Measurements from ENCODE around the gene TBC1D22A. TPM values are rescaled to one million over a fixed set of nuclear protein-coding genes. Genes with fewer than 3 reads are reported as not detected.

TBC1D22A gene
- polyA plus RNA-seq, 1 of the 3 experiments (the other 2 are of a cell fraction): 16.5 TPM

DNA sequence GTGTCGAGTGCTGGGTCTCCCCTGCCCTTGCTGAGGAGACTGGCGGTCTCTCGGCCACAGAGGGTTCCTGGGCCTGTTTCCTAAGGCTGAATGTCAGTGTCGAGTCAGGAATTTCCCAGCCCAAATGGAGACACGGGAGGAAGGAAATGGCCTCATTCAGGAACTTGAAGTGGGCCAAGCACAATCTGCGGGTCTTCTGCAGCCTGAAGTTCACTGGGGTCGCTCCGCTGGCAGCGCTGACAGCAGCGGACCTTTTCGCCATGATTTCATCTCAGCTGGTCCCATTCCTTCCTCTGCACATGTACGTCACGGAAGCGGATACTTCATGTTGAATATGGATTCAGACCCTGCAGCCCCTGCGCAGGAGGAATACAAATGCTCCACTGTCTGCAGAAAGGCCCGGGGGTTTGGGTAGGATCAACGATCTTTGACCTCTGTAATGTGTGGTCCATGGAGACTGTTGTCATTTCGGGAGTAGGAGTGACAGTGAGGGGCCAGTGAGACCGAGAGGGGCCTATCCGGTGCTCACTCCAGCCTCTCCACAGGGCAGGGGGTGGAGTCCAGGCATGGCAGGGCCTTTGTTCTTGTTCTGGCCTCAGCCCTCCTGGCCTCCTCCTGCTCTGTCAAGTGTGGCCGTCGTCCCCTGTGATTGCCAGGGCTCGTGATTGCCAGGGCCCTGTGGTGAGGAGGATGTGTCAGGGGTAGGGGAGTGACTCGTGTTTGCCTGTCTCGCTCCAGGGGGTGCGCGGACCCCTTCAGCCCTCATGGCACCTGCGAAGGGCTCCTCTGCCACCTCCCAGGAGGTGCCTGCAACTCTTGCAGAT is 402.3 kb downstream of the TBC1D22A start:
- no peak for DNase-seq
- CTCF ChIA-PET: no interaction called here

More for the DNA sequence above, 402.3 kb downstream of the TBC1D22A start:
- Histone ChIP-seq H3K4me3 (ENCODE audit: low read depth in 2 of 2, low read length in 1 of 2) (no peak overlapping the region), H3K9ac (no peak overlapping the region), H2AFZ (ENCODE audit: low read depth) (no peak overlapping the region), H4K20me1 (ENCODE audit: insufficient read depth) (no peaks in the 10 kb centered on the region), H3K9me2 (no peaks in the 10 kb centered on the region), H3K9me3 (no peaks in the 10 kb centered on the region), H3K27ac (ENCODE audit: low read depth in 2 of 2, low read length in 1 of 2) (no peak overlapping the region), H3F3A (replicated peaks; ENCODE audit: insufficient read depth) (no peaks in the 10 kb centered on the region), H3K27me3 (ENCODE audit: insufficient read depth) (no peaks in the 10 kb centered on the region), H3K4me2 (no peak overlapping the region), H3K36me3 (replicated peaks in 1 of 2; ENCODE audit: control insufficient read depth in 1 of 2, insufficient read depth in 2 of 2, low read length in 1 of 2) (no peaks in the 10 kb centered on the region), H3K79me2 (ENCODE audit: insufficient read depth) (no peaks in the 10 kb centered on the region), H3K4me1 (ENCODE audit: control insufficient read depth in 1 of 2, insufficient read depth in 2 of 2, low read depth in 1 of 2, low read length in 1 of 2) (peaks cover 0 to 4% of the 10 kb centered on the region in 2 experiments; a peak in 1 of 4 replicates)
- no peak for TF ChIP-seq FOXM1 (IDR thresholded peaks at IDR 0.05; ENCODE audit: low read depth)
- TF ChIP-seq, protein P1, sequence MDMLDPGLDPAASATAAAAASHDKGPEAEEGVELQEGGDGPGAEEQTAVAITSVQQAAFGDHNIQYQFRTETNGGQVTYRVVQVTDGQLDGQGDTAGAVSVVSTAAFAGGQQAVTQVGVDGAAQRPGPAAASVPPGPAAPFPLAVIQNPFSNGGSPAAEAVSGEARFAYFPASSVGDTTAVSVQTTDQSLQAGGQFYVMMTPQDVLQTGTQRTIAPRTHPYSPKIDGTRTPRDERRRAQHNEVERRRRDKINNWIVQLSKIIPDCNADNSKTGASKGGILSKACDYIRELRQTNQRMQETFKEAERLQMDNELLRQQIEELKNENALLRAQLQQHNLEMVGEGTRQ (IDR thresholded peaks at IDR 0.05; ENCODE audit: borderline replicate concordance, low read depth, low read length): no peak
- TF ChIP-seq, protein P2, sequence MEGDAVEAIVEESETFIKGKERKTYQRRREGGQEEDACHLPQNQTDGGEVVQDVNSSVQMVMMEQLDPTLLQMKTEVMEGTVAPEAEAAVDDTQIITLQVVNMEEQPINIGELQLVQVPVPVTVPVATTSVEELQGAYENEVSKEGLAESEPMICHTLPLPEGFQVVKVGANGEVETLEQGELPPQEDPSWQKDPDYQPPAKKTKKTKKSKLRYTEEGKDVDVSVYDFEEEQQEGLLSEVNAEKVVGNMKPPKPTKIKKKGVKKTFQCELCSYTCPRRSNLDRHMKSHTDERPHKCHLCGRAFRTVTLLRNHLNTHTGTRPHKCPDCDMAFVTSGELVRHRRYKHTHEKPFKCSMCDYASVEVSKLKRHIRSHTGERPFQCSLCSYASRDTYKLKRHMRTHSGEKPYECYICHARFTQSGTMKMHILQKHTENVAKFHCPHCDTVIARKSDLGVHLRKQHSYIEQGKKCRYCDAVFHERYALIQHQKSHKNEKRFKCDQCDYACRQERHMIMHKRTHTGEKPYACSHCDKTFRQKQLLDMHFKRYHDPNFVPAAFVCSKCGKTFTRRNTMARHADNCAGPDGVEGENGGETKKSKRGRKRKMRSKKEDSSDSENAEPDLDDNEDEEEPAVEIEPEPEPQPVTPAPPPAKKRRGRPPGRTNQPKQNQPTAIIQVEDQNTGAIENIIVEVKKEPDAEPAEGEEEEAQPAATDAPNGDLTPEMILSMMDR (IDR thresholded peaks at IDR 0.05): no peak
- TF ChIP-seq, protein P3, sequence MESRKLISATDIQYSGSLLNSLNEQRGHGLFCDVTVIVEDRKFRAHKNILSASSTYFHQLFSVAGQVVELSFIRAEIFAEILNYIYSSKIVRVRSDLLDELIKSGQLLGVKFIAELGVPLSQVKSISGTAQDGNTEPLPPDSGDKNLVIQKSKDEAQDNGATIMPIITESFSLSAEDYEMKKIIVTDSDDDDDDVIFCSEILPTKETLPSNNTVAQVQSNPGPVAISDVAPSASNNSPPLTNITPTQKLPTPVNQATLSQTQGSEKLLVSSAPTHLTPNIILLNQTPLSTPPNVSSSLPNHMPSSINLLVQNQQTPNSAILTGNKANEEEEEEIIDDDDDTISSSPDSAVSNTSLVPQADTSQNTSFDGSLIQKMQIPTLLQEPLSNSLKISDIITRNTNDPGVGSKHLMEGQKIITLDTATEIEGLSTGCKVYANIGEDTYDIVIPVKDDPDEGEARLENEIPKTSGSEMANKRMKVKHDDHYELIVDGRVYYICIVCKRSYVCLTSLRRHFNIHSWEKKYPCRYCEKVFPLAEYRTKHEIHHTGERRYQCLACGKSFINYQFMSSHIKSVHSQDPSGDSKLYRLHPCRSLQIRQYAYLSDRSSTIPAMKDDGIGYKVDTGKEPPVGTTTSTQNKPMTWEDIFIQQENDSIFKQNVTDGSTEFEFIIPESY (IDR thresholded peaks at IDR 0.05; ENCODE audit: borderline replicate concordance, low read depth): no peak
- TF ChIP-seq GABPA (IDR thresholded peaks at IDR 0.05; ENCODE audit: low read depth): no peak
- TF ChIP-seq, protein P4, sequence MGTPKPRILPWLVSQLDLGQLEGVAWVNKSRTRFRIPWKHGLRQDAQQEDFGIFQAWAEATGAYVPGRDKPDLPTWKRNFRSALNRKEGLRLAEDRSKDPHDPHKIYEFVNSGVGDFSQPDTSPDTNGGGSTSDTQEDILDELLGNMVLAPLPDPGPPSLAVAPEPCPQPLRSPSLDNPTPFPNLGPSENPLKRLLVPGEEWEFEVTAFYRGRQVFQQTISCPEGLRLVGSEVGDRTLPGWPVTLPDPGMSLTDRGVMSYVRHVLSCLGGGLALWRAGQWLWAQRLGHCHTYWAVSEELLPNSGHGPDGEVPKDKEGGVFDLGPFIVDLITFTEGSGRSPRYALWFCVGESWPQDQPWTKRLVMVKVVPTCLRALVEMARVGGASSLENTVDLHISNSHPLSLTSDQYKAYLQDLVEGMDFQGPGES (IDR thresholded peaks at IDR 0.05; ENCODE audit: low read depth, low read length): no peak
- TF ChIP-seq, protein P5, sequence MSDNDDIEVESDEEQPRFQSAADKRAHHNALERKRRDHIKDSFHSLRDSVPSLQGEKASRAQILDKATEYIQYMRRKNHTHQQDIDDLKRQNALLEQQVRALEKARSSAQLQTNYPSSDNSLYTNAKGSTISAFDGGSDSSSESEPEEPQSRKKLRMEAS (IDR thresholded peaks at IDR 0.05; ENCODE audit: low read depth): no peak
- TF ChIP-seq, protein P6, sequence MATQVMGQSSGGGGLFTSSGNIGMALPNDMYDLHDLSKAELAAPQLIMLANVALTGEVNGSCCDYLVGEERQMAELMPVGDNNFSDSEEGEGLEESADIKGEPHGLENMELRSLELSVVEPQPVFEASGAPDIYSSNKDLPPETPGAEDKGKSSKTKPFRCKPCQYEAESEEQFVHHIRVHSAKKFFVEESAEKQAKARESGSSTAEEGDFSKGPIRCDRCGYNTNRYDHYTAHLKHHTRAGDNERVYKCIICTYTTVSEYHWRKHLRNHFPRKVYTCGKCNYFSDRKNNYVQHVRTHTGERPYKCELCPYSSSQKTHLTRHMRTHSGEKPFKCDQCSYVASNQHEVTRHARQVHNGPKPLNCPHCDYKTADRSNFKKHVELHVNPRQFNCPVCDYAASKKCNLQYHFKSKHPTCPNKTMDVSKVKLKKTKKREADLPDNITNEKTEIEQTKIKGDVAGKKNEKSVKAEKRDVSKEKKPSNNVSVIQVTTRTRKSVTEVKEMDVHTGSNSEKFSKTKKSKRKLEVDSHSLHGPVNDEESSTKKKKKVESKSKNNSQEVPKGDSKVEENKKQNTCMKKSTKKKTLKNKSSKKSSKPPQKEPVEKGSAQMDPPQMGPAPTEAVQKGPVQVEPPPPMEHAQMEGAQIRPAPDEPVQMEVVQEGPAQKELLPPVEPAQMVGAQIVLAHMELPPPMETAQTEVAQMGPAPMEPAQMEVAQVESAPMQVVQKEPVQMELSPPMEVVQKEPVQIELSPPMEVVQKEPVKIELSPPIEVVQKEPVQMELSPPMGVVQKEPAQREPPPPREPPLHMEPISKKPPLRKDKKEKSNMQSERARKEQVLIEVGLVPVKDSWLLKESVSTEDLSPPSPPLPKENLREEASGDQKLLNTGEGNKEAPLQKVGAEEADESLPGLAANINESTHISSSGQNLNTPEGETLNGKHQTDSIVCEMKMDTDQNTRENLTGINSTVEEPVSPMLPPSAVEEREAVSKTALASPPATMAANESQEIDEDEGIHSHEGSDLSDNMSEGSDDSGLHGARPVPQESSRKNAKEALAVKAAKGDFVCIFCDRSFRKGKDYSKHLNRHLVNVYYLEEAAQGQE (IDR thresholded peaks at IDR 0.05; ENCODE audit: low read depth, low read length): no peak
- POLR2A ChIA-PET: no interaction called here
- WGBS (ENCODE audit: low lambda C conversion rate): 86% methylated on average over 17 of the region's 28 CpGs
